Breast epithelium (tissue), 3 donors: Measurements from ENCODE around the gene FTSJ3.

Source experiments
- POLR2A ChIP-seq: fragments of 450-650 bp; IDR thresholded peaks from one replicate; pipeline ENCODE4 v1.6.1; 2016; ENCODE audit warnings: antibody characterized with exemption, mild to moderate bottlenecking, moderate library complexity
- POLR2AphosphoS5 ChIP-seq, 3 donors: sonication (generic); formaldehyde crosslinking; IDR thresholded peaks; one replicate each; pipeline ENCODE4 v1.6.1; 2017; ENCODE audit warnings: antibody characterized with exemption in 3 of 3
- TF ChIP-seq, protein P1 (sequence below), 3 donors: fragments of 450-650 bp; IDR thresholded peaks; one replicate each; pipeline ENCODE4 v1.5.1; 2016 to 2017; ENCODE audit warnings: antibody characterized with exemption in 3 of 3, mild to moderate bottlenecking in 3 of 3, moderate library complexity in 3 of 3

DNA sequence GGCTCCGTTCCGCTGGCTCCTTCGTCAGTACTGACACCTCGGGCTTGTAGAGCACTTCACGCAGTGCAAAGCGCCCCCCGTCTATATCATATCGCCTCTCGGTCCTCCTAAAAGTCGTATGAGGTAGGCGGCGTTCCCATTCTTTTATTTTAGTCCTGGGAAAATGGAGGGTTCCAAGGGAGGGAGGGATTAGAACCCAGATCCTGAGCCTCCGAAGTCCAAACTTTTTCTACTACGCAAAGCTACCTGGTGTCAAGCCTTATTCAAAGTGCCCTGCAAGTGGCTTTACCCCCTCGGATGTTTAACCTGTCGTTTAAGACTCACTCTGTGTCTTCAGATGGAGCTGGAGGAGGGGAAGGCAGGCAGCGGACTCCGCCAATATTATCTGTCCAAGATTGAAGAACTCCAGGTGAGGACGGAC lies 348 bp upstream of the FTSJ3 start:
- TF ChIP-seq, protein P1, sequence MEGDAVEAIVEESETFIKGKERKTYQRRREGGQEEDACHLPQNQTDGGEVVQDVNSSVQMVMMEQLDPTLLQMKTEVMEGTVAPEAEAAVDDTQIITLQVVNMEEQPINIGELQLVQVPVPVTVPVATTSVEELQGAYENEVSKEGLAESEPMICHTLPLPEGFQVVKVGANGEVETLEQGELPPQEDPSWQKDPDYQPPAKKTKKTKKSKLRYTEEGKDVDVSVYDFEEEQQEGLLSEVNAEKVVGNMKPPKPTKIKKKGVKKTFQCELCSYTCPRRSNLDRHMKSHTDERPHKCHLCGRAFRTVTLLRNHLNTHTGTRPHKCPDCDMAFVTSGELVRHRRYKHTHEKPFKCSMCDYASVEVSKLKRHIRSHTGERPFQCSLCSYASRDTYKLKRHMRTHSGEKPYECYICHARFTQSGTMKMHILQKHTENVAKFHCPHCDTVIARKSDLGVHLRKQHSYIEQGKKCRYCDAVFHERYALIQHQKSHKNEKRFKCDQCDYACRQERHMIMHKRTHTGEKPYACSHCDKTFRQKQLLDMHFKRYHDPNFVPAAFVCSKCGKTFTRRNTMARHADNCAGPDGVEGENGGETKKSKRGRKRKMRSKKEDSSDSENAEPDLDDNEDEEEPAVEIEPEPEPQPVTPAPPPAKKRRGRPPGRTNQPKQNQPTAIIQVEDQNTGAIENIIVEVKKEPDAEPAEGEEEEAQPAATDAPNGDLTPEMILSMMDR (IDR thresholded peaks at IDR 0.05) = no peak
- no peak for TF ChIP-seq POLR2A
- no peak for TF ChIP-seq POLR2AphosphoS5 (IDR thresholded peaks at IDR 0.05)
